NCI-H1436 treated with DMSO at 0.1 percent for 48 hours (cell line): ENCODE results near the gene GASK1A.
"Not testable (repeated sequence)": the region's sequence is repeated elsewhere in the genome, so short reads cannot be mapped to it uniquely, and the experiment has no call there.

Experiments used
- DNase-seq: peaks from one replicate; lab custom pipeline; 2025; lab: John Stamatoyannopoulos, UW

GASK1A gene

GRCh38 chr3:43062040-43062563 lies 83.0 kb downstream of the GASK1A start:
- DNase-seq, result no peak

- no peak for DNase-seq
Observed at GRCh38 chr3:43062564-43063040, 83.5 kb downstream of the GASK1A start.

GRCh38 chr3:43063114-43063513 lies 84.0 kb downstream of the GASK1A start:
- DNase-seq, result no peak

GRCh38 chr3:43070670-43071069 lies 91.6 kb downstream of the GASK1A start:
- DNase-seq, result not testable (repeated sequence)

- DNase-seq, result no peak
Observed at GRCh38 chr3:43071313-43071893, 92.3 kb downstream of the GASK1A start.

- DNase-seq, result no peak
Observed at GRCh38 chr3:43072361-43072760, 93.2 kb downstream of the GASK1A start.

- no peak for DNase-seq
Observed at GRCh38 chr3:43073116-43073835, 94.2 kb downstream of the GASK1A start.

GRCh38 chr3:43073836-43074220 lies 94.7 kb downstream of the GASK1A start:
- DNase-seq, result no peak

- DNase-seq, result no peak
Observed at GRCh38 chr3:43074482-43074881, 95.4 kb downstream of the GASK1A start.

- no peak for DNase-seq
Observed at GRCh38 chr3:43074901-43075689, 96.0 kb downstream of the GASK1A start.

- no peak for DNase-seq
Observed at GRCh38 chr3:43075904-43076661, 97.0 kb downstream of the GASK1A start.

- no peak for DNase-seq
Observed at GRCh38 chr3:43076857-43077256, 97.7 kb downstream of the GASK1A start.

- DNase-seq, result no peak
Observed at GRCh38 chr3:43077261-43077660, 98.2 kb downstream of the GASK1A start.

GRCh38 chr3:43077707-43078106 lies 98.6 kb downstream of the GASK1A start:
- DNase-seq, result no peak

GRCh38 chr3:43079536-43080332 lies 100.6 kb downstream of the GASK1A start:
- DNase-seq, result no peak

- DNase-seq, result no peak
Observed at GRCh38 chr3:43080726-43081568, 101.8 kb downstream of the GASK1A start.

GRCh38 chr3:43081796-43082195 lies 102.7 kb downstream of the GASK1A start:
- no peak for DNase-seq

GRCh38 chr3:43082457-43082856 lies 103.3 kb downstream of the GASK1A start:
- no peak for DNase-seq

GRCh38 chr3:43086460-43087165 lies 107.5 kb downstream of the GASK1A start:
- no peak for DNase-seq
